Tibial nerve (tissue), 3 donors: Measurements from ENCODE around the gene RARRES1.

Source experiments
- POLR2A ChIP-seq, 2 donors: fragments of 450-650 bp; IDR thresholded peaks; one replicate each; pipeline ENCODE4 v1.6.1; 2017; ENCODE audit warnings: antibody characterized with exemption in 2 of 2, mild to moderate bottlenecking in 2 of 2, moderate library complexity in 2 of 2
- TF ChIP-seq, protein P1 (sequence below), 5 experiments: fragments of 200-600 bp in 3 of 5; fragments of 450-650 bp in 2 of 5; sonication (generic) in 3 of 5; IDR thresholded peaks; one replicate each; pipeline ENCODE4 v1.5.1; 2016 to 2019; ENCODE audit warnings: antibody characterized with exemption in 5 of 5, mild to moderate bottlenecking in 3 of 5, moderate library complexity in 2 of 5

DNA sequence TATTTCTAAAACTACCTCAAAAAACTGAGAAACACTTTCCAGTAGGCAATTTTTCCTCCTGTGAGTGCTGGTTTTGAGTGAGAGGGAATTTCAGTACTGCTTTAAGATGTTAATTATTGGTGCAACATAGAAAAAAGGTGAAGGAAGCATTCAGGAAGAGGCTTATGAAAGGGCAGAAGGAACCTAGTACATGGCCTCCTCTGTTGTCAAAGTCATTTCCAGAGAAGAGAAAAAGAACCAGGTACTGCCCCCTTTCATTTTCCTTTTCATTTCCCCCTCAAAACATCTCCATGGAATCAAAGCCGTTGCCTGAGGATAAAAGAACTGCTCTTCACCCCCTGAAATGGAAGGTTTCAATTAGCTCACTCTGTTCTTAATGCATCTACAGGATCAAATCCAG lies 19.8 kb downstream of the RARRES1 start:
- TF ChIP-seq, protein P1, sequence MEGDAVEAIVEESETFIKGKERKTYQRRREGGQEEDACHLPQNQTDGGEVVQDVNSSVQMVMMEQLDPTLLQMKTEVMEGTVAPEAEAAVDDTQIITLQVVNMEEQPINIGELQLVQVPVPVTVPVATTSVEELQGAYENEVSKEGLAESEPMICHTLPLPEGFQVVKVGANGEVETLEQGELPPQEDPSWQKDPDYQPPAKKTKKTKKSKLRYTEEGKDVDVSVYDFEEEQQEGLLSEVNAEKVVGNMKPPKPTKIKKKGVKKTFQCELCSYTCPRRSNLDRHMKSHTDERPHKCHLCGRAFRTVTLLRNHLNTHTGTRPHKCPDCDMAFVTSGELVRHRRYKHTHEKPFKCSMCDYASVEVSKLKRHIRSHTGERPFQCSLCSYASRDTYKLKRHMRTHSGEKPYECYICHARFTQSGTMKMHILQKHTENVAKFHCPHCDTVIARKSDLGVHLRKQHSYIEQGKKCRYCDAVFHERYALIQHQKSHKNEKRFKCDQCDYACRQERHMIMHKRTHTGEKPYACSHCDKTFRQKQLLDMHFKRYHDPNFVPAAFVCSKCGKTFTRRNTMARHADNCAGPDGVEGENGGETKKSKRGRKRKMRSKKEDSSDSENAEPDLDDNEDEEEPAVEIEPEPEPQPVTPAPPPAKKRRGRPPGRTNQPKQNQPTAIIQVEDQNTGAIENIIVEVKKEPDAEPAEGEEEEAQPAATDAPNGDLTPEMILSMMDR (IDR thresholded peaks at IDR 0.05), result no peak
- TF ChIP-seq POLR2A (IDR thresholded peaks at IDR 0.05), result no peak
